ENCODE data around the gene UGT1A7. TPM values are rescaled to one million over a fixed set of nuclear protein-coding genes. Genes with fewer than 3 reads are reported as not detected.

Gene UGT1A7
- total and polyA plus RNA-seq, 9 of the 15 experiments (the other 6 are each of a cell fraction or from before 2014, with no cell fraction given), result not detected

DNA sequence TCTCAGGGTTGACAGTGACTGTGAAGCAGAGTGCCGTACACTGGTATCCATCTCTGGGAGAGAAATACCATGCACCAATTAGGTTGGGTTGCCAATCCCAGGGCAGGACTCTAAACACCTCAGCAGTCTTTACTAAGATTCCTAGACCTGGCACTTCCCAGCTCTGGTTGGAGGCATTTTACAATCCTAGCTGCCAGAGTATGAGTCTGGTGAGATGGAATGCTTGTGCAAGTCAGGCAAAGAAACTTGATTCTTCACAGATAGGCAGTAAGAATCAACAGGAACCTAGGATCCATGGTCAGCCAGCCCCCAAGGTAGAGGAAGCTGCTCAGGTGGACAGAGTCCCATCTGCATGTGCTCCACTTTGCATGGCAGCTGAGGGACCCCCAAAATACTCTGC lies 25.0 kb downstream of the UGT1A7 start (continued):
- TF ChIP-seq, protein P1, sequence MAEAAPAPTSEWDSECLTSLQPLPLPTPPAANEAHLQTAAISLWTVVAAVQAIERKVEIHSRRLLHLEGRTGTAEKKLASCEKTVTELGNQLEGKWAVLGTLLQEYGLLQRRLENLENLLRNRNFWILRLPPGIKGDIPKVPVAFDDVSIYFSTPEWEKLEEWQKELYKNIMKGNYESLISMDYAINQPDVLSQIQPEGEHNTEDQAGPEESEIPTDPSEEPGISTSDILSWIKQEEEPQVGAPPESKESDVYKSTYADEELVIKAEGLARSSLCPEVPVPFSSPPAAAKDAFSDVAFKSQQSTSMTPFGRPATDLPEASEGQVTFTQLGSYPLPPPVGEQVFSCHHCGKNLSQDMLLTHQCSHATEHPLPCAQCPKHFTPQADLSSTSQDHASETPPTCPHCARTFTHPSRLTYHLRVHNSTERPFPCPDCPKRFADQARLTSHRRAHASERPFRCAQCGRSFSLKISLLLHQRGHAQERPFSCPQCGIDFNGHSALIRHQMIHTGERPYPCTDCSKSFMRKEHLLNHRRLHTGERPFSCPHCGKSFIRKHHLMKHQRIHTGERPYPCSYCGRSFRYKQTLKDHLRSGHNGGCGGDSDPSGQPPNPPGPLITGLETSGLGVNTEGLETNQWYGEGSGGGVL (CRISPR knock-in tag; IDR thresholded peaks at IDR 0.05), result no peak
- TF ChIP-seq ZNF445 (CRISPR knock-in tag; IDR thresholded peaks at IDR 0.05; ENCODE audit: low read depth), result no peak
- no peak for TF ChIP-seq HDAC8 (tag; IDR thresholded peaks at IDR 0.05)
- TF ChIP-seq ZNF766 (CRISPR knock-in tag; conservative IDR thresholded peaks at IDR 0.05), result no peak
- TF ChIP-seq, protein P2, sequence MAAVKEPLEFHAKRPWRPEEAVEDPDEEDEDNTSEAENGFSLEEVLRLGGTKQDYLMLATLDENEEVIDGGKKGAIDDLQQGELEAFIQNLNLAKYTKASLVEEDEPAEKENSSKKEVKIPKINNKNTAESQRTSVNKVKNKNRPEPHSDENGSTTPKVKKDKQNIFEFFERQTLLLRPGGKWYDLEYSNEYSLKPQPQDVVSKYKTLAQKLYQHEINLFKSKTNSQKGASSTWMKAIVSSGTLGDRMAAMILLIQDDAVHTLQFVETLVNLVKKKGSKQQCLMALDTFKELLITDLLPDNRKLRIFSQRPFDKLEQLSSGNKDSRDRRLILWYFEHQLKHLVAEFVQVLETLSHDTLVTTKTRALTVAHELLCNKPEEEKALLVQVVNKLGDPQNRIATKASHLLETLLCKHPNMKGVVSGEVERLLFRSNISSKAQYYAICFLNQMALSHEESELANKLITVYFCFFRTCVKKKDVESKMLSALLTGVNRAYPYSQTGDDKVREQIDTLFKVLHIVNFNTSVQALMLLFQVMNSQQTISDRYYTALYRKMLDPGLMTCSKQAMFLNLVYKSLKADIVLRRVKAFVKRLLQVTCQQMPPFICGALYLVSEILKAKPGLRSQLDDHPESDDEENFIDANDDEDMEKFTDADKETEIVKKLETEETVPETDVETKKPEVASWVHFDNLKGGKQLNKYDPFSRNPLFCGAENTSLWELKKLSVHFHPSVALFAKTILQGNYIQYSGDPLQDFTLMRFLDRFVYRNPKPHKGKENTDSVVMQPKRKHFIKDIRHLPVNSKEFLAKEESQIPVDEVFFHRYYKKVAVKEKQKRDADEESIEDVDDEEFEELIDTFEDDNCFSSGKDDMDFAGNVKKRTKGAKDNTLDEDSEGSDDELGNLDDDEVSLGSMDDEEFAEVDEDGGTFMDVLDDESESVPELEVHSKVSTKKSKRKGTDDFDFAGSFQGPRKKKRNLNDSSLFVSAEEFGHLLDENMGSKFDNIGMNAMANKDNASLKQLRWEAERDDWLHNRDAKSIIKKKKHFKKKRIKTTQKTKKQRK (IDR thresholded peaks at IDR 0.05; ENCODE audit: borderline replicate concordance, low read depth, low read length), result no peak
- TF ChIP-seq PHTF2 (CRISPR knock-in tag; IDR thresholded peaks at IDR 0.05), result no peak
- TF ChIP-seq, protein P3, sequence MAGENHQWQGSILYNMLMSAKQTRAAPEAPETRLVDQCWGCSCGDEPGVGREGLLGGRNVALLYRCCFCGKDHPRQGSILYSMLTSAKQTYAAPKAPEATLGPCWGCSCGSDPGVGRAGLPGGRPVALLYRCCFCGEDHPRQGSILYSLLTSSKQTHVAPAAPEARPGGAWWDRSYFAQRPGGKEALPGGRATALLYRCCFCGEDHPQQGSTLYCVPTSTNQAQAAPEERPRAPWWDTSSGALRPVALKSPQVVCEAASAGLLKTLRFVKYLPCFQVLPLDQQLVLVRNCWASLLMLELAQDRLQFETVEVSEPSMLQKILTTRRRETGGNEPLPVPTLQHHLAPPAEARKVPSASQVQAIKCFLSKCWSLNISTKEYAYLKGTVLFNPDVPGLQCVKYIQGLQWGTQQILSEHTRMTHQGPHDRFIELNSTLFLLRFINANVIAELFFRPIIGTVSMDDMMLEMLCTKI (IDR thresholded peaks at IDR 0.05; ENCODE audit: partially characterized antibody), result no peak
